Spleen (tissue), 7 donors: ENCODE data around the gene DNAJB8.

Source experiments
- POLR2A ChIP-seq, 3 donors: fragments of 450-650 bp; IDR thresholded peaks; one replicate each; pipeline ENCODE4 v1.5.1; 2017; ENCODE audit warnings: antibody characterized with exemption in 3 of 3, mild to moderate bottlenecking in 1 of 3
- TF ChIP-seq, protein P1 (sequence below), 11 experiments: fragments of 200-600 bp in 7 of 11; fragments of 450-650 bp in 4 of 11; sonication (generic) in 4 of 11; IDR thresholded peaks in 8 of 11; conservative IDR thresholded peaks in 3 of 11; 1 replicate in 7 of 11; 2 replicates in 4 of 11; pipeline versions ENCODE4 v1.4.0 to v1.8.0; 2016 to 2021; ENCODE audit warnings: antibody characterized with exemption in 11 of 11, inconsistent platforms in 4 of 11, mild to moderate bottlenecking in 1 of 11
- donor health status: DM: no; HTN: no; CAD: no; lungs with moderate emphysema.
- donor health status: DM: no; HTN: no; CAD: no.
- donor health status: DM: no; HTN: no; CAD: no.

- TF ChIP-seq, protein P1, sequence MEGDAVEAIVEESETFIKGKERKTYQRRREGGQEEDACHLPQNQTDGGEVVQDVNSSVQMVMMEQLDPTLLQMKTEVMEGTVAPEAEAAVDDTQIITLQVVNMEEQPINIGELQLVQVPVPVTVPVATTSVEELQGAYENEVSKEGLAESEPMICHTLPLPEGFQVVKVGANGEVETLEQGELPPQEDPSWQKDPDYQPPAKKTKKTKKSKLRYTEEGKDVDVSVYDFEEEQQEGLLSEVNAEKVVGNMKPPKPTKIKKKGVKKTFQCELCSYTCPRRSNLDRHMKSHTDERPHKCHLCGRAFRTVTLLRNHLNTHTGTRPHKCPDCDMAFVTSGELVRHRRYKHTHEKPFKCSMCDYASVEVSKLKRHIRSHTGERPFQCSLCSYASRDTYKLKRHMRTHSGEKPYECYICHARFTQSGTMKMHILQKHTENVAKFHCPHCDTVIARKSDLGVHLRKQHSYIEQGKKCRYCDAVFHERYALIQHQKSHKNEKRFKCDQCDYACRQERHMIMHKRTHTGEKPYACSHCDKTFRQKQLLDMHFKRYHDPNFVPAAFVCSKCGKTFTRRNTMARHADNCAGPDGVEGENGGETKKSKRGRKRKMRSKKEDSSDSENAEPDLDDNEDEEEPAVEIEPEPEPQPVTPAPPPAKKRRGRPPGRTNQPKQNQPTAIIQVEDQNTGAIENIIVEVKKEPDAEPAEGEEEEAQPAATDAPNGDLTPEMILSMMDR (IDR thresholded peaks at IDR 0.05 in 8 of 11, conservative IDR thresholded peaks at IDR 0.05 in 3 of 11), result no peak
- no peak for TF ChIP-seq POLR2A (IDR thresholded peaks at IDR 0.05)
These were observed 45.3 kb downstream of the DNAJB8 start for GRCh38 chr3:128421439-128421836.
